ENCODE data around the gene GOLGA3. TPM values are rescaled to one million over a fixed set of nuclear protein-coding genes. Genes with fewer than 3 reads are reported as not detected.
"Not testable (repeated sequence)": the region's sequence is repeated elsewhere in the genome, so short reads cannot be mapped to it uniquely, and the experiment has no call there.

Gene GOLGA3
- total RNA-seq, 1 experiment from 2014 or later, result 44.4 TPM

- in situ Hi-C loops (cut with HindIII; ENCODE audit: low pct_unique_long_range_greater_than_20kb, low sequenced_read_pairs), result no loop called here
- DNase-seq (ENCODE audit: low read depth, low spot score), result no peak
Measured at GRCh38 chr12:132797820-132798570, 30.7 kb downstream of the GOLGA3 start.

GRCh38 chr12:132795847-132796246 lies 32.8 kb downstream of the GOLGA3 start:
- no peak for DNase-seq (ENCODE audit: low read depth, low spot score)
- in situ Hi-C loops (cut with HindIII; ENCODE audit: low pct_unique_long_range_greater_than_20kb, low sequenced_read_pairs), result no loop called here

- in situ Hi-C loops (cut with HindIII; ENCODE audit: low pct_unique_long_range_greater_than_20kb, low sequenced_read_pairs); DNase-seq (ENCODE audit: low read depth, low spot score): not testable (repeated sequence)
Measured at GRCh38 chr12:132791940-132792339, 36.7 kb downstream of the GOLGA3 start.

- no peak for DNase-seq (ENCODE audit: low read depth, low spot score)
- in situ Hi-C loops (cut with HindIII; ENCODE audit: low pct_unique_long_range_greater_than_20kb, low sequenced_read_pairs), result no loop called here
Measured at GRCh38 chr12:132789099-132789471, 39.6 kb downstream of the GOLGA3 start.

- in situ Hi-C loops (cut with HindIII; ENCODE audit: low pct_unique_long_range_greater_than_20kb, low sequenced_read_pairs), result no loop called here
- no peak for DNase-seq (ENCODE audit: low read depth, low spot score)
Measured at GRCh38 chr12:132788375-132789098, 40.1 kb downstream of the GOLGA3 start.

- DNase-seq (ENCODE audit: low read depth, low spot score), result no peak
- in situ Hi-C loops (cut with HindIII; ENCODE audit: low pct_unique_long_range_greater_than_20kb, low sequenced_read_pairs), result no loop called here
Measured at GRCh38 chr12:132787877-132788276, 40.8 kb downstream of the GOLGA3 start.

GRCh38 chr12:132786192-132786591 lies 42.5 kb downstream of the GOLGA3 start:
- in situ Hi-C loops (cut with HindIII; ENCODE audit: low pct_unique_long_range_greater_than_20kb, low sequenced_read_pairs), result no loop called here
- DNase-seq (ENCODE audit: low read depth, low spot score), result no peak

GRCh38 chr12:132784580-132784979 lies 44.1 kb downstream of the GOLGA3 start:
- no peak for DNase-seq (ENCODE audit: low read depth, low spot score)
- in situ Hi-C loops (cut with HindIII; ENCODE audit: low pct_unique_long_range_greater_than_20kb, low sequenced_read_pairs), result no loop called here

GRCh38 chr12:132783917-132784531 lies 44.6 kb downstream of the GOLGA3 start:
- DNase-seq (ENCODE audit: low read depth, low spot score), result peak; percentile 69
- in situ Hi-C loops (cut with HindIII; ENCODE audit: low pct_unique_long_range_greater_than_20kb, low sequenced_read_pairs), result no loop called here

- DNase-seq (ENCODE audit: low read depth, low spot score), result no peak
- in situ Hi-C loops (cut with HindIII; ENCODE audit: low pct_unique_long_range_greater_than_20kb, low sequenced_read_pairs), result no loop called here
Measured at GRCh38 chr12:132781938-132782337, 46.7 kb downstream of the GOLGA3 start.

- in situ Hi-C loops (cut with HindIII; ENCODE audit: low pct_unique_long_range_greater_than_20kb, low sequenced_read_pairs), result no loop called here
Measured at GRCh38 chr12:132779781-132780353, 48.8 kb downstream of the GOLGA3 start.

GRCh38 chr12:132777614-132778013 lies 51.1 kb downstream of the GOLGA3 start:
- in situ Hi-C loops (cut with HindIII; ENCODE audit: low pct_unique_long_range_greater_than_20kb, low sequenced_read_pairs), result no loop called here
- no peak for DNase-seq (ENCODE audit: low read depth, low spot score)

More at GRCh38 chr12:132779781-132780353, 48.8 kb downstream of the GOLGA3 start:
- DNase-seq (ENCODE audit: low read depth, low spot score), result no peak

- DNase-seq (ENCODE audit: low read depth, low spot score), result no peak
- in situ Hi-C loops (cut with HindIII; ENCODE audit: low pct_unique_long_range_greater_than_20kb, low sequenced_read_pairs), result no loop called here
Measured at GRCh38 chr12:132776816-132777568, 51.7 kb downstream of the GOLGA3 start.

GRCh38 chr12:132776230-132776625 lies 52.4 kb downstream of the GOLGA3 start:
- DNase-seq (ENCODE audit: low read depth, low spot score); in situ Hi-C loops (cut with HindIII; ENCODE audit: low pct_unique_long_range_greater_than_20kb, low sequenced_read_pairs): not testable (repeated sequence)

- in situ Hi-C loops (cut with HindIII; ENCODE audit: low pct_unique_long_range_greater_than_20kb, low sequenced_read_pairs), result no loop called here
- no peak for DNase-seq (ENCODE audit: low read depth, low spot score)
Measured at GRCh38 chr12:132775502-132776229, 53.0 kb downstream of the GOLGA3 start.

GRCh38 chr12:132774646-132775275 lies 53.9 kb downstream of the GOLGA3 start:
- in situ Hi-C loops (cut with HindIII; ENCODE audit: low pct_unique_long_range_greater_than_20kb, low sequenced_read_pairs), result no loop called here
- no peak for DNase-seq (ENCODE audit: low read depth, low spot score)

- in situ Hi-C loops (cut with HindIII; ENCODE audit: low pct_unique_long_range_greater_than_20kb, low sequenced_read_pairs), result no loop called here
Measured at GRCh38 chr12:132774159-132774558, 54.5 kb downstream of the GOLGA3 start.

More at GRCh38 chr12:132774159-132774558, 54.5 kb downstream of the GOLGA3 start:
- DNase-seq (ENCODE audit: low read depth, low spot score), result no peak

Data from SK-MEL-5 (cell line).